DOHH2 (cell line): Measurements from ENCODE around the gene VCX3B.

ENCODE experiments used
- H3F3A ChIP-seq: fragments of 200-600 bp; sonication (generic), shearing (Covaris generic); 2 replicates; pipeline ENCODE4 v1.6.0; 2016; ENCODE audit warnings: antibody characterized with exemption, mild to moderate bottlenecking; ENCODE audit not compliant: control insufficient read depth, insufficient read depth
- H3K27ac ChIP-seq: fragments of 200-600 bp; sonication (generic); 2 replicates; pipeline ENCODE4 v1.5.1; 2014; ENCODE audit warnings: low read depth, mild to moderate bottlenecking, low read length, moderate library complexity
- H3K27me3 ChIP-seq: fragments of 200-600 bp; sonication (generic); 2 replicates; pipeline ENCODE4 v1.6.1; 2014; ENCODE audit warnings: mild to moderate bottlenecking, low read length, mixed read lengths; ENCODE audit not compliant: control insufficient read depth
- H3K36me3 ChIP-seq: fragments of 200-600 bp; sonication (generic); 2 replicates; pipeline ENCODE4 v1.6.1; 2014; ENCODE audit warnings: mild to moderate bottlenecking, low read length, moderate library complexity, mixed read lengths; ENCODE audit not compliant: control insufficient read depth
- H3K4me1 ChIP-seq: fragments of 200-600 bp; sonication (generic); 2 replicates; pipeline ENCODE4 v1.6.1; 2014; ENCODE audit warnings: mild to moderate bottlenecking, low read length, mixed read lengths; ENCODE audit not compliant: control insufficient read depth
- H3K4me2 ChIP-seq: fragments of 200-600 bp; sonication (generic); 2 replicates; pipeline ENCODE4 v1.6.0; 2014; ENCODE audit warnings: mild to moderate bottlenecking, low read length, moderate library complexity
- H3K4me3 ChIP-seq: fragments of 200-600 bp; sonication (generic); 2 replicates; pipeline ENCODE4 v1.5.1; 2014; ENCODE audit warnings: mild to moderate bottlenecking, low read length, mixed read lengths
- H3K79me2 ChIP-seq: fragments of 200-600 bp; sonication (generic); 2 replicates; pipeline ENCODE4 v1.6.1; 2014; ENCODE audit warnings: mild to moderate bottlenecking, low read length, mixed read lengths; ENCODE audit not compliant: control insufficient read depth
- H3K9me2 ChIP-seq: fragments of 200-600 bp; sonication (generic); replicated peaks from 2 replicates; pipeline ENCODE4 v1.6.1; 2014; ENCODE audit warnings: mild to moderate bottlenecking, low read length, mixed read lengths; ENCODE audit not compliant: control insufficient read depth
- H3K9me3 ChIP-seq: fragments of 200-600 bp; sonication (generic); 2 replicates; pipeline ENCODE4 v1.6.1; 2014; ENCODE audit warnings: antibody characterized with exemption, low read length, mixed read lengths; ENCODE audit not compliant: control insufficient read depth, insufficient read depth
- H4K20me1 ChIP-seq: fragments of 200-600 bp; sonication (generic); 2 replicates; pipeline ENCODE4 v1.6.0; 2014; ENCODE audit warnings: low read depth, mild to moderate bottlenecking, antibody characterized with exemption, low read length, moderate library complexity; ENCODE audit not compliant: control insufficient read depth, insufficient read depth
- EZH2phosphoT487 ChIP-seq: fragments of 200-600 bp; sonication (generic); IDR thresholded peaks from 2 replicates; pipeline ENCODE4 v1.6.1; 2017; ENCODE audit warnings: borderline replicate concordance, mild to moderate bottlenecking, antibody characterized with exemption, low read length, moderate library complexity, mixed read lengths
- TF ChIP-seq, protein P1 (sequence below): fragments of 200-600 bp; sonication (generic); IDR thresholded peaks from one replicate; pipeline ENCODE4 v1.5.1; 2014; ENCODE audit warnings: antibody characterized with exemption, mild to moderate bottlenecking, low read depth, low read length; ENCODE audit not compliant: poor library complexity, severe bottlenecking

Gene VCX3B

DNA sequence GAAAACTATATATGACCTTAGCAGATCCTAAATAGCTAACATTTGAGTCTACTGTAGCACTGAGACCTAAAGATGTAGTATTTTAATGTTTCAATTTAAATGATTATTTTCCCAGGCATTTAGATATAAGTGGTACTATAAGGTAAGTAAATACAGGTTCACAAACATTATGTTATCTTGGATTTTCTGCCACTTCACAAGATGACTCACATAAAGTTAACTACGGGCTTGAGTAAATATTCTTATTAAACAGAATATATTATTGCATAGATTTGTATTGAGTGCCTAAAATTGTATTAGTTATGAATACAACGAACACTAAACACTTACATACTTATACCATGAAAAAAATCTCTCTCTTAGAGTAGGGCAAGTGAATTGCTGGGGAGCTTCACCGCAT, 34.2 kb upstream of the VCX3B start:
- H4K20me1 ChIP-seq, result no peaks in the 10 kb centered on the region
- H3K27ac ChIP-seq, result no peak overlapping the region
- H3K4me2 ChIP-seq, result no peak overlapping the region
- no peaks in the 10 kb centered on the region for H3F3A ChIP-seq
- H3K9me3 ChIP-seq, result no peaks in the 10 kb centered on the region
- TF ChIP-seq, protein P1, sequence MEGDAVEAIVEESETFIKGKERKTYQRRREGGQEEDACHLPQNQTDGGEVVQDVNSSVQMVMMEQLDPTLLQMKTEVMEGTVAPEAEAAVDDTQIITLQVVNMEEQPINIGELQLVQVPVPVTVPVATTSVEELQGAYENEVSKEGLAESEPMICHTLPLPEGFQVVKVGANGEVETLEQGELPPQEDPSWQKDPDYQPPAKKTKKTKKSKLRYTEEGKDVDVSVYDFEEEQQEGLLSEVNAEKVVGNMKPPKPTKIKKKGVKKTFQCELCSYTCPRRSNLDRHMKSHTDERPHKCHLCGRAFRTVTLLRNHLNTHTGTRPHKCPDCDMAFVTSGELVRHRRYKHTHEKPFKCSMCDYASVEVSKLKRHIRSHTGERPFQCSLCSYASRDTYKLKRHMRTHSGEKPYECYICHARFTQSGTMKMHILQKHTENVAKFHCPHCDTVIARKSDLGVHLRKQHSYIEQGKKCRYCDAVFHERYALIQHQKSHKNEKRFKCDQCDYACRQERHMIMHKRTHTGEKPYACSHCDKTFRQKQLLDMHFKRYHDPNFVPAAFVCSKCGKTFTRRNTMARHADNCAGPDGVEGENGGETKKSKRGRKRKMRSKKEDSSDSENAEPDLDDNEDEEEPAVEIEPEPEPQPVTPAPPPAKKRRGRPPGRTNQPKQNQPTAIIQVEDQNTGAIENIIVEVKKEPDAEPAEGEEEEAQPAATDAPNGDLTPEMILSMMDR, result no peak
- no peaks in the 10 kb centered on the region for H3K27me3 ChIP-seq
- no peaks in the 10 kb centered on the region for H3K36me3 ChIP-seq
- H3K9me2 ChIP-seq, result no peaks in the 10 kb centered on the region
- no peak overlapping the region for H3K4me3 ChIP-seq
- no peaks in the 10 kb centered on the region for H3K79me2 ChIP-seq
- H3K4me1 ChIP-seq, result no peaks in the 10 kb centered on the region

DNA sequence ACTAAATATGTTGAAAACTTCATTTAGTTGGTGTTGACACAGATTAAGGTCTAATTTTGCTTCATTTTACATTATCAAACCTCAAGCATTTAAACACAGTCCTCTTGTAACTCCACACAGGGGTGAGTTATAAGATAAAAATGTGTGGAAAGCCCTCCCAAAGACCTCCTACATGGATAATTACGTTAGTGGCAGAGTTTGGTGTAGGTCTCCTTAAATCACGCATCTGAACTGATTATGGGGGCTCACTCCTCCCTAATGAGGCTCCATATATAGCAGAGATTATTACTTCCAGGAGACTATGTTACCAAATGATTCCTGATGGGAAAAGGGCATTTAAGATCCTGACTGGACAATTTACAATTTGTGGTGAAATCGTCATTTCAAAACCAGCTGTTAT, 32.2 kb upstream of the VCX3B start:
- no peaks in the 10 kb centered on the region for H3K4me1 ChIP-seq
- no peaks in the 10 kb centered on the region for H3F3A ChIP-seq
- H3K4me2 ChIP-seq, result no peak overlapping the region
- TF ChIP-seq EZH2phosphoT487, result no peak
- TF ChIP-seq, protein P1, result no peak
- H3K9me2 ChIP-seq, result no peaks in the 10 kb centered on the region
- no peaks in the 10 kb centered on the region for H3K79me2 ChIP-seq
- no peaks in the 10 kb centered on the region for H3K27me3 ChIP-seq
- no peaks in the 10 kb centered on the region for H4K20me1 ChIP-seq
- H3K4me3 ChIP-seq, result no peak overlapping the region
- H3K36me3 ChIP-seq, result no peaks in the 10 kb centered on the region
- no peaks in the 10 kb centered on the region for H3K9me3 ChIP-seq
- H3K27ac ChIP-seq, result no peak overlapping the region

DNA sequence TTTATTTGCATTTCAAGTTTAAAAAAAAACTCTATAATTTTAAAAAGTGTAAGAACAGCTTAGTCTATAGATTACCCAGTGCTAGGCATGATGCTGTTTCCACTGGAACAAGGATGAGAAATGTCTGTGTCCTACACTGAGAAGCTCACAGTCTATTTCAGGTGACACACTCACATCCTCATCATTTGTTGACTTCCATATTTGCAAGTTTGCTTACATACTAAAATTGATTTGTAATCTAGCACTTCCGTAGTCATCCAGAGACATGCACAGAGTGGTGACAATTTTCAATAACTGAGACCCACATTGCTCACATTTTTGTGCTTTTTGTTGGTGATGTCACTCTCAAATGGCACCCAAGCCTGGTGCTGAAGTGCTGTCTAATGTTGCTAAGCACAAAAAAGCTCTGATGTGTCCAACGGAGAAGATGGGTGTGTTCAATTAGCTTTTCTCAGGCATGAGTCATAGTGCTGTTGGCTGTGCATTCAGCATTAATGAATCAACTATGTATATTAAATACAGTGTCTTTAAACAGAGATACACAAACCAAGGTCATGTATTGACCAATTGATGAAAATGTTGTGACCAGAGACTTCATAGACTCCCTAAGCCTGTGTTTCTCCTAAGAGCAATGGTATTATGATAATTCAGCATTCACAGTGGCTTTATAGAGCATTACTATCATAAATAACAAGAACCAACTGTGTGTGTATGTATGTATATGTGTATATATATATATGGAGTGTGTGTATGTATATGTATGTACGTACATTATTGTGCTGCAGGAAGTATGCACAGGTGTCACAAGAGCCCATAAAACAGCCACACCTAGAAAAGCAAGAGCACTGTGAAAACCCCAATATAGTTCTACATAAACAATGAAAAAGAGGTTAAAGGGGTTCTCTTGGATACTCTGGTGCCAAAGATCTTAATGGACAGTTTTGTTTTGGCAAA, 31.2 kb upstream of the VCX3B start:
- Histone ChIP-seq H3K27ac (no peak overlapping the region), H3K4me3 (no peak overlapping the region), H3K9me2 (no peaks in the 10 kb centered on the region), H3K4me2 (no peak overlapping the region), H3F3A (no peaks in the 10 kb centered on the region), H3K27me3 (no peaks in the 10 kb centered on the region), H4K20me1 (no peaks in the 10 kb centered on the region), H3K79me2 (no peaks in the 10 kb centered on the region), H3K9me3 (no peaks in the 10 kb centered on the region), H3K4me1 (no peaks in the 10 kb centered on the region), H3K36me3 (no peaks in the 10 kb centered on the region)
- no peak for TF ChIP-seq EZH2phosphoT487
- TF ChIP-seq, protein P1, result no peak
